SK-N-DZ (cell line): ENCODE data around the gene IL20RB.
"Not testable (repeated sequence)": the region's sequence is repeated elsewhere in the genome, so short reads cannot be mapped to it uniquely, and the experiment has no call there.

Source experiments
- DNase-seq: peaks from one replicate; pipeline ENCODE4 v3.0.0-alpha.2; 2015; ENCODE audit warnings: low spot score

Gene IL20RB

DNA sequence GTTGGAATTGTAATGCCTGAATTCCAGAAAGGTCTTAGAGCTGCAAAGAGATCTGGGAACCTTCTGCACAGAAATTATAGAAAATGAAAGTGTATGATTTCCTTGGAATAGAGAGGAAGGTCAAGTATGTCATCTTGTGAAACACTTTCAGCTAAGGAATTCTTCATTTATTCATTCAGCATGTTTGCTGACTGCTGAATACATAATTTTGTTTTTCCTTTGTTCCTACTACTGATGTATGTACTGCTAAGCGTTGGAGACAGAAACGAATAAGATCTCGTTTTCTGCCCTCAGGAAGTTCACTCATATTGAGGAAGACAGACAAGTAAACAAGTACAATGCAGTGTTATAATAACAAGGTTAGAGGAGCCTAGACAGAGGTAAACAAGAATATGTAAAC, 14.3 kb upstream of the IL20RB start:
- no peak for DNase-seq

- DNase-seq = no peak
These were observed 10.8 kb upstream of the IL20RB start for GRCh38 chr3:136946978-136947377.

DNA sequence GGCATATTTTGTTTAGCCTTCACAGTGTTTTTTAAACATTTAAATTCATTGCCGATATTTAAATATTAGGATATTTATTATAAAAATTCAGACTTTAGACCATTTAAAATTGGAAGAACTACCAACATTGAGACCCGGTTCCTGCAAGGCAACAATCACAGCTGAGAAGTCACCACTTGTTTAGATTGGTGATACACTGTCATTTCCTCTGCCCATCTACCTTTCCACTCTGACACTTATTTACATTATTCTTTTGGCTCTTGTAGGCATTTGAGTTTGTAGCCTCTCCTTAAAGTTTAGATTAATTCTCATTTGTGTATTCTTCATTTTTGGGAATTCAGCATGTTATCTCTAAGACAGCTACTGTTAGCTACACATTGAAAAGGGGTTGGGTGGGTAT, 10.3 kb upstream of the IL20RB start:
- DNase-seq = no peak

GRCh38 chr3:136949146-136949545, 8.6 kb upstream of the IL20RB start:
- no peak for DNase-seq

DNA sequence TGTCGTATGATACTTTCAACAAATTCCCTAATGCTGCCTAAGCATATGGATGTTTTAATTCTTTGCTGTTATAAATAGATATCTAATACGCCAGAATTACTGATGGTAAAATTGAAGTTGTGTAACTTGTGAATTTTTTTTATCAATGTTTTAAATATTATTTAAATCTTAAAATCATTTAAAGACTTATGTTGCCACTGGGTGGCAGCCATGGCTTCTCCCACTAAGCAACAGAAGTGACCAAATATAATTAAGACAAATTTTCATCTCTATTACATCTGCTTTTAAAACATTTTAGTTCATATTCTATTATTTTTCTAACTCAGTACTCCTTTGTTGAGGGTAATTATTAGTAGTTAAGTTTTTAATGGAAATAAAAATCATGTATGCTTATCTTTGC, 8.1 kb upstream of the IL20RB start:
- no peak for DNase-seq

- DNase-seq = no peak
These were observed 7.2 kb upstream of the IL20RB start for GRCh38 chr3:136950623-136951022.

DNA sequence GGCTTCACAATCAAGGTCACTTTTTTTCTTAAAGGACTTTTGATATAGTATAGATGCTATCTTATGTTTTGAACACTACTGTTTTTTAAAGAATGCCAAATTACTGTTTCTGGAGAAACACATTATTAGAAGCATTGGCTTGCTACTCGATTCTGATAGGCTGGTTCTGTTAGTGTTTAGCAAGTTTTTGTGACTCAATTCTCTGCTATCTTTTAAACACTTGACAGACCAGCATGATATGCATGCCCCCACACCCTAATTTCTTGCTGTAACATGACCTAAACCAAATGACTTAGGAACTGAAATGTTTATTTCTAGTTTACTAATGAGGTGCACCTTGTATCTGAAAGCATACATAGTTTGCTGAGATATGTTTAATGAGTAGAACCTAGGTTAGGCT, 5.5 kb upstream of the IL20RB start:
- DNase-seq = no peak

DNA sequence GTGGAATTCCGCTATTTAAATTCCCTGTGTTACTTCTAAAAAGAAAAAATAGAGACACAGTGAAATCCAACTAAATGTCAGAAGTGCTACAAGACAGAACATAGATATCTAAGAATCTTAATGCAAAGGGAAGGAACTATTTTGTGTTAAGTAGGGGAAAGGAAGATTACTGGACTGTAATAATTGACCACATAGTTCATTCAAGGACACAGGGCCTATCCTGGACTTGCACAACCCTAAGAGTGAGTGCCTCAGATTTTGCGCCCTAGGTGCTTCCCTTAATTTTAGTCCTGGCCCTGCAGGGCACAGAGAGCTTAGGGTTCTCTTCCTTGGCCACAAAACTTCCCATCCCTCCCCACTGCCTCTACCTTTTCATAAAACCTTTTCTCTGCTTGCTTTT, 3.5 kb upstream of the IL20RB start:
- DNase-seq = no peak

DNA sequence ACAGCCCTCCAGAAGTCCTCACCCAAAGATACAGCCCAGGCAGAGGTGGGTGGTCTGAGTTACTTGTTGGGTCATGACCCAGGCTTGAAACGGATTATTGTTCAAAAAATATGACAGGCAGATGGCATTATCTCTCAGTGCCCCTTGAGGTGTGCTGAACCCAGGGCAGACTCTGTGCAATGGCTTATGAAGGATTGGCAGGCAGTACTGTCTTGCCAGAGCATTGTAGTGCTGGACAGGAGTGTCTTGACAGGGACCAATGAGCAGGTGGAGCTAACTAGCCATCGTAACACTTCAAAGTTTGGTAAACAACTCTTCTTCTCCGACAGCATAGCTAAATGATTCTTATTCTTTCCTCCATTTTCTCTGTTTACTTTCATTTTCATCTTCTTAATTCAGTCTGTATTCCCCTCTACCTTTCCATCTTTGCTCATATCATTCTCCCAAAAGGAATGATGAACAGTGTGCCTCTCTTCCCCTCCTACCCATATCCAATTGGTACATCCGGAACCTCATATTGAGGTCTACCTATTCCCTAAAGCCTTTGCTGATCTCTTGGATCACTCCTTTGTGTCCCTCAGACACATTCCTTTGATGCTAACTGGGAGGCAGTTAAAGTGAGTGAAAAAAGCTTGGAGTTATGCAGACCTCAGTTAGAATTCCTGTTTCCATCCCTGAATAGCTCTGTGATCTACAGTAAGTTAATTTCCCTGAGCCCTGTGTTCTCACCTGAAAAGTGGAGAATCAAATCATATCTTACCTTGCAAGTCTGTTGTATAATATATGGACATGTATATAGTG, 2.6 kb upstream of the IL20RB start:
- DNase-seq = no peak

DNA sequence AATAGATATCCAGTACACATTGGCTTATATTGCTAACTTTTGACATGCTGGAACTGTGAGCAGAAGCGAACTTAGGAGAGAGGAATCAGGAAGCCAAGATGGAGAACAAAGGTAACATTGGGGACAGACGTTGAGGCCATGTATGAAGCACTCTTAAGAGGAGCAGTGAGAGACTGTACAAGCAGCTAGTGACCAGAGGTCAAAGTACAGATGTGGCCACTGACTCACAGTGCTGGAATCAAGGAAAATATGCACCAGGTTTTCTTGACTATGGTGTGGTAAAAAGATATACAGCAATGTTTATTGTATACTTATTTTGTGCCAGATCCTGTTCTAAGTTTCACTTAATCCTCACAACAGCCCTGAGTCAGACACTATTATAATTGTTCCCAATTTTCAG, 2.0 kb upstream of the IL20RB start:
- DNase-seq = no peak

- no peak for DNase-seq
These were observed 812 bp upstream of the IL20RB start for GRCh38 chr3:136956971-136957370.

DNA sequence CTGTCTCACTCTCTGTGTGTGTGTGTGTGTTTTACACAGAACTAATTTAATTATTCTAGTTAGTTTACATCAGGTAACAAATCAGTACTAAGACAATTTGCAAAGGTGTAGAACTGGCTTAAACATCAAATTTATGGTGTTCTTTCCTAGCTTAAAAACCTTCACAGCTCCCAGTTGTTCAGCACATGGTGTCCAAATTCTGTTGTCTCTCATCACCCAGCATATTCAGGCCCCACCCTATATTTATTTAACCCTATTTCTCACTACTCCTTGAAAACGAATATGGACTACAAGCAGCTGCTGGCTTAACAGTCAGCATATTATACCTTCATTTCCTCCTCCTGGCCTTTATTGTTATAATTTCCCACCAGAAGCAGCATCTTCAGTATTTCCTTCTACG, 1.2 kb downstream of the IL20RB start:
- DNase-seq = no peak

DNA sequence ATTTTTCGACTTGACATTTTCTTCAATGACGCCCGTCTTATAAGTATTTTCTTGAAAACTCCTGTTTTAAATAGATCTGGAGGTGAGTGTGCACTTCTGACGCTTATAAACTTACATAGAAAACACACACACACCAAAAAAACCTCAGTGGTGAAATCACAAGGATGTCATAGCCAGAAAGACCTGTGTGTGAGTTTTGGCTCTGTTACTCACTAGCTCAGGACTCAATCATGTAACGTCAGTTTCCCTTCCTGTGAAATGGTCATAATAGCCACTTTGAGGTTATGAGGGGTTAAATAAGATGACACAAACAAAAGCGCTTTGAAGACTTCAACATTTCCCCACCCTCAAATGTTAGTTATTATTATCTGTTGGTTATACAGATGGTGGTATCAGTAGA, 1.8 kb downstream of the IL20RB start:
- no peak for DNase-seq

- no peak for DNase-seq
These were observed 3.4 kb downstream of the IL20RB start for GRCh38 chr3:136960838-136961836.

DNA sequence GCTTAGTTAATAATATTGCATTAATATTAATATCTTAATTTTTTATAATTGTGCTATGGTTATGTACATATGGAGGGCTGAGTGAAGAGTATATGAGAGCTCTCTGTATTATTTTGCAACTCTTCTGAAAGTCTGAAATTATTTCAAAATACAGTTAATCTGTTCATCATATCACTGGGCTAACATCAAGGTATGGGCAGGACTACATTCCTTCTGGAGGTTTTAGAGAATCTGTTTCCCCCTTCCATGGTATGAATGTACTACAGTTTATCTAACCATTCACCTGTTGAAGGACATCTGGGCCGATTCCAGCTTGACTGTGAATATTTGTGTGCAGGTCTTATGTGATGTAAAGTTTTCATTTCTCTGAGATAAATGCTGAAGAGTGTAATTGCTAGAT, 5.1 kb downstream of the IL20RB start:
- DNase-seq = no peak

DNA sequence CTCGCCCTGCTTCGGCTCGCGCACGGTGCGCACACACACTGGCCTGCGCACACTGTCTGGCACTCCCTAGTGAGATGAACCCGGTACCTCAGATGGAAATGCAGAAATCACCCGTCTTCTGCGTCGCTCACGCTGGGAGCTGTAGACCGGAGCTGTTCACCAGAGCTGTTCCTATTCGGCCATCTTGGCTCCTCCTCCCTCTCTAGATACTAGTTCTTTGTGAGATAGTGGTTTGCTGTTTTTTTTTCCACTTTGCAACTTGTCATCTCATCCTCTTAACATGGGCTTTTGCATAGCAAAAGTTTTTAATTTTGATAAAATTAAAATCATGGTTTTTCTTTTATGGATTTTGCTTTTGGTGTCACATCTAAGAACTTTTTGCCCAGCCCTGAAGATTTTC, 11.8 kb downstream of the IL20RB start:
- DNase-seq = not testable (repeated sequence)

DNA sequence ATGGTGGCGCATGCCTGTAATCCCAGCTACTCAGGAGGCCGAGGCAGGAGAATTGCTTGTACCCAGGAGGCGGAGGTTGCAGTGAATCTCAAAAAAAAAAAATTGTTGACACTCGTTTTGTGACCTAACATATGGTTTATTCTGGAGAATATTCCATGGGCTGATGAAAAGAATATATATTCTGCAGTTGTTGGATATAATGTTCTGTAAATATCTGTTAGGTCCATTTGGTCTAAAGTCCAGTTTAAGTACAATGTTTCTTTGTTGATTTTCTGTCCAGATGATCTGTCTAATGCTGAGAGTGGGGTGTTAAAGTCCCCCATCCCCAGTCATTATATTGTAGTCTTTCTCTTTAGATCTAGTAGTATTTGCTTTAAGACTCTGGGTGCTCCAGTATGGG, 15.6 kb downstream of the IL20RB start:
- DNase-seq = no peak

GRCh38 chr3:136974670-136975069, 16.9 kb downstream of the IL20RB start:
- no peak for DNase-seq

- peak; percentile 20 for DNase-seq
These were observed 21.4 kb downstream of the IL20RB start for GRCh38 chr3:136979204-136979603.

- no peak for DNase-seq
These were observed 21.9 kb downstream of the IL20RB start for GRCh38 chr3:136979684-136980083.

DNA sequence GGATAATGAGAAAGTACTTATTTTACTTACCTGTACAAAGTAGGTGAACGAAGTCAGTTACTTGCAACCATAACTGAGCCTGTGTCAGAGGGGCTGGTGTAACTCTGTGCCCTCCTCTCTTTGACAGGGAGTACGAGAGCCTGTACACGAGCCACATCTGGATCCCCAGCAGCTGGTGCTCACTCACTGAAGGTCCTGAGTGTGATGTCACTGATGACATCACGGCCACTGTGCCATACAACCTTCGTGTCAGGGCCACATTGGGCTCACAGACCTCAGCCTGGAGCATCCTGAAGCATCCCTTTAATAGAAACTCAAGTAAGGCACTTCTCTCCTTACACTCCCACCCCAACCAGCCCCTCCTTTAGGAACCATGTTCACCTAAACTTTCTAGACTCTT, 24.2 kb downstream of the IL20RB start:
- DNase-seq = no peak

GRCh38 chr3:136982520-136983138, 24.8 kb downstream of the IL20RB start:
- no peak for DNase-seq
